ENCODE measurements around the gene DIP2A. TPM values are rescaled to one million over a fixed set of nuclear protein-coding genes. Genes with fewer than 3 reads are reported as not detected.

DIP2A gene
- total and polyA plus RNA-seq, 2 of the 8 experiments (the other 6 are each of a cell fraction or from before 2014, with no cell fraction given) = 16.0 to 27.1 TPM

- TF ChIP-seq CBX8 (IDR thresholded peaks at IDR 0.05; ENCODE audit: borderline replicate concordance, low read depth, low read length) = no peak
- TF ChIP-seq TAF1 (IDR thresholded peaks at IDR 0.05; ENCODE audit: low read depth, low read length) = no peak
Observed at GRCh38 chr21:46538262-46538661, 79.6 kb downstream of the DIP2A start (continued).
